Measurements from ENCODE around the gene EIF4B.

- no peak for TF ChIP-seq POLR2AphosphoS5 (IDR thresholded peaks at IDR 0.05; ENCODE audit: low read depth, low read length)
- no peak for TF ChIP-seq POLR2A (IDR thresholded peaks at IDR 0.05; ENCODE audit: low read depth, low read length)
- no peak for TF ChIP-seq TAF1 (IDR thresholded peaks at IDR 0.05; ENCODE audit: borderline replicate concordance, low read depth, low read length)
Observed at GRCh38 chr12:52993558-52993869, 12.7 kb upstream of the EIF4B start.

Data from GM12892 (cell line).